Activated gamma-delta T cell treated with anti-CD3 and anti-CD28 coated beads, Interleukin-2, amount 50 U/mL, for 16 hours (primary cell): ENCODE data around the gene MAML1.
A peak's percentile ranks its signal among the peaks of the same experiment; 100 is the strongest.

Experiments used
- DNase-seq: peaks from one replicate; pipeline ENCODE4 v3.0.0-alpha.2; 2020; ENCODE audit warnings: low read depth

Gene MAML1

GRCh38 chr5:179806250-179807048, 73.8 kb downstream of the MAML1 start, which contains the start of gene MGAT4B:
MGAT4B (minus strand) TSS chr5:179806866; CDS start chr5:179806583, 283 bp downstream.
- no peak for DNase-seq

GRCh38 chr5:179812135-179812825, 79.7 kb downstream of the MAML1 start:
- no peak for DNase-seq

GRCh38 chr5:179812997-179813607, 80.5 kb downstream of the MAML1 start:
- no peak for DNase-seq

- DNase-seq, result no peak
These were observed 81.5 kb downstream of the MAML1 start for GRCh38 chr5:179814090-179814489.

GRCh38 chr5:179815491-179816249, 83.0 kb downstream of the MAML1 start:
- no peak for DNase-seq

GRCh38 chr5:179816401-179816795, 83.8 kb downstream of the MAML1 start:
- no peak for DNase-seq

GRCh38 chr5:179816796-179817469, 84.3 kb downstream of the MAML1 start:
- no peak for DNase-seq

- no peak for DNase-seq
These were observed 84.8 kb downstream of the MAML1 start for GRCh38 chr5:179817470-179817840.

GRCh38 chr5:179817890-179818745, 85.5 kb downstream of the MAML1 start:
- DNase-seq, result no peak

- peak; percentile 85 for DNase-seq
These were observed 86.2 kb downstream of the MAML1 start for GRCh38 chr5:179818746-179819295.

- DNase-seq, result no peak
These were observed 86.9 kb downstream of the MAML1 start for GRCh38 chr5:179819296-179820126.

- no peak for DNase-seq
These were observed 87.5 kb downstream of the MAML1 start for GRCh38 chr5:179820127-179820482.

- DNase-seq, result peak; percentile 66
These were observed 88.1 kb downstream of the MAML1 start, which contains the start of gene SQSTM1 for GRCh38 chr5:179820483-179821297. SQSTM1 (plus strand) TSS chr5:179820905; CDS start chr5:179820937, 32 bp downstream.

- DNase-seq, result peak; percentile 76
These were observed 88.9 kb downstream of the MAML1 start for GRCh38 chr5:179821298-179822058.

GRCh38 chr5:179822059-179822432, 89.4 kb downstream of the MAML1 start:
- no peak for DNase-seq

- no peak for DNase-seq
These were observed 89.9 kb downstream of the MAML1 start for GRCh38 chr5:179822444-179822990.

GRCh38 chr5:179823937-179824744, 91.5 kb downstream of the MAML1 start:
- no peak for DNase-seq
